Adipose tissue (tissue), 3 donors: ENCODE measurements around the gene CRACDL. TPM values are rescaled to one million over a fixed set of nuclear protein-coding genes. Genes with fewer than 3 reads are reported as not detected.

Experiments used
- H3K27ac ChIP-seq: one replicate; pipeline ENCODE4 v1.5.1; 2013; ENCODE audit warnings: low read depth, low read length
- WGBS, 3 donors: extraction: QIAGEN DNeasy Blood & Tissue Kit; methylation state at CpG; one replicate each; pipeline ENCODE4 v1.1.7; 2013; 5-methylcytosine and 5-hydroxymethylcytosine counted together
- polyA plus RNA-seq, 3 donors: library from polyadenylated mRNA; stranded (reverse); fragments of 200-250 nt; gene quantifications; one replicate each; pipeline ENCODE4 v1.2.3, GENCODE V29; 2013
- donor health status: healthy with polysubstance abuse.
- donor health status: Bipolar disorder and iron deficiency.
- donor health status: healthy.

Gene CRACDL
- polyA plus RNA-seq, 3 donors: 2.0 to 4.5 (median 3.6) TPM

DNA sequence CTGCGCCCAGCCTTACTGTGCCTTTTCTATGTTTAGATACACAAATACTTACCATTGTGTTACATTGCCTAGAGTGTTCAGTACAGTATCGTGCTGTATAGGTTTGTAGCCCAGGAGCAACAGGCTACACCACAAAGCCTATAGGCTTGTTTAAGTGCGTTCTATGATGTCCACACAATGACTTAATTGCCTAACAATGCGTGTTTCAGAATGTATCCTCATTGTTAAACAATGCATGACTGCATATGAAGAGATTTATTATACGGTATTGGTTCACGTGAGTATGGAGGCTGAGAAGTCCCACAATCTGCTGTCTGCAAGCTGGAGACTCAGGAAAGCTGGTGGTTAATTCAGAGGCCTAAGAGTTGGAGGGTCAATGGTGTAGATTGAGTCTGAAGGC, 158.9 kb downstream of the CRACDL start:
- 91 to 97% (median 93%) methylated on average over 6 of the region's 6 CpGs for WGBS, 3 donors
- H3K27ac ChIP-seq: no peak overlapping the region

DNA sequence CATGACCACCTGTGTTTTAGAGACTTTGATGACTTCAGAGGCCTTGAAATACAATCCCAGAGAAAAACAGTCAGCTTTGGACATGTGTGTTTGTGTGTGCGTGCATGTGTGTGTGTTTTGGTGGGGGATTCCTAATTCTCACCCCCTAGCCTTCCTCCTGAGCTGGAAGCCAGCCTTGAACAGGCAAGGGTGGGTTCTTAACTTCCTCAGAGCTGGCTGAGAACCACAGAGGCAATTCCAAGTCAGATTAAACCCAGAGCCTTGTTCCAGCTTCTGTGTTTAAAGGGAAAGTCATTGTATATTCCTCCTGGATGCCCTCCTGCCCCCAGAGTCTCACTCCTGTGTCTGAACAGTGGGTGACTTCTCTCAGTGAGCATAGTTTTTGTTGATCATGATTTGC, 159.9 kb downstream of the CRACDL start:
- no peak overlapping the region for H3K27ac ChIP-seq
- WGBS, 3 donors: 87 to 89% (median 89%) methylated on average over 1 of the region's 1 CpG

DNA sequence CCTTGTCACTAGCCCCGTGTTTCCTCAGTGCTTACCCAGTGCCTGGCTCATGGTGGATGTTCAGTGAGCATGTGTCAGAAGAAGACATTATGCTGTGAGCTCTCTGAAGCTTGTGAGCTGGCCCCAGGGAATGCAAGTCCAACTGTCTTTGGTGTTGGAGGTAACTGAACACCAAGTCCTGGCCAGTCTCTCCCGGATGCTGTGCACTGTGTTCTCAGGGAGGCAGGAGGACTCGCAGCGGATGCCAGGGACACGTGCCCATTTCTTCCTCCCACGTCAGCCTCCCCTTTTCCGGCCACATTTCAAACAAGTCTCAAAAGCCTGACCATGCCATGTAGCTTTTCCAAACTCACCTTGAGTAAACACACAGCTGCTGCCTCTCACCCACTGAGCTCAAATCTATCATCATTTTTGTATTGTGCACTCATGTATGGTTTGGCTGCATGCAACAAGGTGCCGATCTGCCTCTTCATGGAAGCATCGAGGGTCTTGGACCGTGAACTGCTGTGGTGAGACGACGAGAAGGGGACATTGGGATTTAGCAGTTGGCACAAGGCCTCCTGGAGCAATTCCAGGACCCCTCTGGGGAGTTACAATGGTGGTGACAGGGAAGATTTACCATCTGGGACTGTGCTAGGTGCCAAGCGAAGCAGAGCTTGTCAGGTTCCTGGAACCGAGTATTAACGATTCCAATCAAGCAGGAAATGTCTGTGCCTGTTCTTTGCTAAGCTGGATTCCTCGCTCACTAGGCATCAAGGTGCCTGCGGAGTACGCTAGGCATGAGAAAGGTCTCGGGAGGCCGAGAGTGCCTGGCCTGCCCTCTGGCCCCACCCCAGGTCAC, 160.7 kb downstream of the CRACDL start:
- H3K27ac ChIP-seq: no peak overlapping the region
- 77 to 86% (median 84%) methylated on average over 20 of the region's 20 CpGs for WGBS, 3 donors

DNA sequence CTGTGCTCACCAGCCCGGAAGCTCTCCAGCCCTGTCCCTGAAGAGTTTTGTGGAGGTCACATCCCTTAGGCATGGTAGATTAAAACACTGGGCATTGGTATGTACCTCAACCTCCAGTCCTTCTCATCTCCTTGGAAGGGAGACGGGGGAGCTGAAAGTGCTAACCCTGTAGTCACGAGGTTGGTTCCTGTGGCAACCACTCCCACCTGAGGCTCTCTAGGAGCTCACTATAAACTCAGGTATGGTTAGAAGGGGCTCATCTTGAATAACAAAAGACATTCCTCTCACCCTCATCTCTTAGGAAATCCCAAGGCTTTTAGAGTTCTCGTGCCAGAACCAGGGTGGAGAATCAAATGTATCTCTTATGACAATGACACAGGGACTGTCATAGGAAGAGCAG, 162.1 kb downstream of the CRACDL start:
- no peak overlapping the region for H3K27ac ChIP-seq
- WGBS, 3 donors: 94 to 97% (median 95%) methylated on average over 4 of the region's 4 CpGs

DNA sequence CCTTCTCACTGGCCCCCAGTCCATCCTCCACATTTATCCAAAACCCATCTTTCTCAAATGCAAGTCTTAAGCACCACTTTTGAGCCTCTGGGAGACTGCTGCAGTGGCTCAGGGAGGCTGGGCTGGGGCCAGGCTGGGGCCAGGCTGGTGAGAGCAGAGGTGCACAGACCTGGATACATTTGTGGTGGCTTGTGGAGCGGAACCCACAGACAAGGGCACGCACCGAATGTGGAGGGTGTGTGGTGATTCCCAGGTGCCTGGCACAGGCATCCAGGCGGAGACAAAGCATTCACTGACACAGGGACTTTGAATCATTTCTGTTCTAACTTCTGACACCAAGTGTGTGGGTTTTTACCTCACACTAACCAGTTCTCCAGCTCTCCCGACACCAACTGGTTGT, 162.9 kb downstream of the CRACDL start:
- H3K27ac ChIP-seq: no peak overlapping the region
- 81 to 96% (median 88%) methylated on average over 5 of the region's 5 CpGs for WGBS, 3 donors

DNA sequence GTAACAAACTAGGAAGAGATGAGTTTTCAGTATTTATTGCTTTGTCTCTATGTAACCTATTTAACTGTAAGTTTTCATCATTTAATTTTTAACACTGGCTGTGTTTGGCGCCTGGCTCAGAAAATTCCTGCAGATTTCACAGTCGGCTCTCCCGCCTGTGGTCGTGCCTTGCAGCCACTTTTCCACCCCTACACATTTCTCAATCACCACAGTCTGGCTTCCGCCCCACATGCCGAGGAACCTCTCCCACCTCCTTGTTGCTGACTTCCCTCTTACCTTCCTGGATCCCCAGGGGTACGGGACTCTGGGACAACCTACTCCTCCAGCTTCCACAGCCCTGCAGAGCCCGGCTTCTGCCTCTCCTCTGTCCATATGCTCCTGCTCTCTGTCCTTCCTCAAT, 163.5 kb downstream of the CRACDL start:
- H3K27ac ChIP-seq: no peak overlapping the region
- WGBS, 3 donors: 39 to 87% (median 40%) methylated on average over 8 of the region's 8 CpGs

DNA sequence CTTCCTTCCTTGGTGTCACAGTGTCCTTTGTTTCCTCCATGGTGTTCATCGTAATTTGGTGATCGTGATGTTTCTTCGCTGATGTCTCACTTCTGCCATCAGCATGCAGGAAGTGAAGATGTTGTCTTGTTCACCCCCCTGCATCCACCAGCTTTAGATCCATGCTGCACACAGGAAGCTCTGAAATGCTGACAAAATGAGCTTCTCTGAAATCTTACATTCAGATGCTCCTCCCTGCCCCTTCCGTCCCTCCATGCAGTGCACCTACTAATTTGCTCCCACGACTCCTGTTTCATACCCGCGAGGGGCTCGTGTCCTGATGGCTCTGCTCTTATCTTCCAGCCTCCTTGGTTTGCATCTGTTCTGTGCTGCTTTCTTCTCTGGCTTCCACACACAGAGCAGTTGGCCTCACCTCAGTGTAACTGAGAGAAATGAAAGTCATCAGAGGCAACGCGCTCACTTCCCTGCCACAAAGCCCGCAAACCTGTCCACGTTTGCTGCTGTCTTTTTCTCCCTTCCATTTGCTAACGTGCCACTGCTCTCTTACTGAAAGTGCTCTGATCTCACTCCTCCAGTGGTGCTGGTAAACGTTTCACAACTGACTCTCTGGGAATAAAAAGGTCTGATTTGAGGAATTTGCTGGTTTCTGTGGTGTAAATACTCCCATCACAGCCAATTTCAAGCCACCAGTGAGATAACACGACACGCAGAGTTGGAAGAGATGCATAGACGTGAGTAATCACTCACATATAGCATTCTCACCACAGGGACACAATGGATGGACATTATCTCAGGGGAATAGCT, 164.1 kb downstream of the CRACDL start:
- no peak overlapping the region for H3K27ac ChIP-seq
- 31 to 63% (median 38%) methylated on average over 17 of the region's 17 CpGs for WGBS, 3 donors

DNA sequence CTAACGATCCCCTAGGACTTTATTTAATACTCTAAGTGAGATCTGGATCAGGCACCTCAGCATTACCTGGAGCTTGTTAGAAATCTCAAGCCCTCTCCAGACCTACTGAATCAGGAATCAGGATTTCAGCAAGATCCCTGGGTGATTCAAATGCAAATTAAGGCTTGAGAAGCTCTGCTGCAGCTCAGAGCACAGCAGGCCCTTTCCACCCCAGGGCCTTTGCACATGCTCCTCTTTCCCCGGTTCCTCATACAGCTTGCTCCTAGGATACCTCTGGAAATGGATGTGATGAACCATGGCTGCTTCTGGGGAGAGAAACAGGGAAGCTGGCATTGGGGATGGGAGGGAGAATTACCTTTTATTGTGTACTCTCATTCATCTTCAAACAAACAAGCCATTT, 164.8 kb downstream of the CRACDL start:
- 85 to 91% (median 86%) methylated on average over 2 of the region's 2 CpGs for WGBS, 3 donors
- H3K27ac ChIP-seq: no peak overlapping the region

DNA sequence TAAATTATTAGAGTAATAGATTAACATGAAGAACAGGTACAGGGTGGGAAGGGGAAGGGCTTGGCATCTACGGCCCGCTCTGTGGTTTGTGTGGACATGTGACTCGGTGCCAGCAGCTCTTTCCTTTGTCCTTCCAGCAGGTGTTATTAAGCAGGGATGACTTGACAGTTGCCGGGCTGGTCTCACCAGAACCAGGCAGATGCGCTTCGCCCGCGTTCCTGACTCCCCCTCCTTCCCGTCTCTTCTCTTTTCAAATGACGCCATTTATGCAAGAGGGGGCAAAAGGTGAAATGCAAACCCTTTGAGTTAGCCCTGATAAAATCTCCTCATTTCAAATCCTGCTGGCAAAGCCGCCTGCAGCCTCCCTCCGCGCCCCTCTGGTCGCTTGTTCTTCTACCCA, 166.2 kb downstream of the CRACDL start:
- H3K27ac ChIP-seq: no peak overlapping the region
- WGBS, 3 donors: 46 to 78% (median 54%) methylated on average over 14 of the region's 14 CpGs

DNA sequence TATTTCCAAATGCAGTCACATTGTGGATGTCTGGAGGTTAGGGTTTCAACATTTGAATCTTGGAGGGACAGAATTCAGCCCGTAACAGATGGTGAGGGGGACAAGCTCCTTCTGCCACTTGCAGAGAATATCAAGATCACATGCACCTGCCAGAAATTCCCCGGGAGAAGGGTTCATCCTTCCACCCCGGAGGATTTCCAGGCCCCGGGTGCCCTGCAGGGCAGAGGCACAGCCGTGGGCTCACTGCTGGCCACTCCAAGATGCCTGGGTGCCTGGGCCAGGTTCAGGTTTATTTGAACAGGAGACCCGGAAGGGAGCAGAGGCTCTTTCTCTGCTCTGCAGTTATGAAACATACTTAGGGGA, 166.9 kb downstream of the CRACDL start:
- WGBS, 3 donors: 77 to 87% (median 85%) methylated on average over 6 of the region's 6 CpGs
- no peak overlapping the region for H3K27ac ChIP-seq

DNA sequence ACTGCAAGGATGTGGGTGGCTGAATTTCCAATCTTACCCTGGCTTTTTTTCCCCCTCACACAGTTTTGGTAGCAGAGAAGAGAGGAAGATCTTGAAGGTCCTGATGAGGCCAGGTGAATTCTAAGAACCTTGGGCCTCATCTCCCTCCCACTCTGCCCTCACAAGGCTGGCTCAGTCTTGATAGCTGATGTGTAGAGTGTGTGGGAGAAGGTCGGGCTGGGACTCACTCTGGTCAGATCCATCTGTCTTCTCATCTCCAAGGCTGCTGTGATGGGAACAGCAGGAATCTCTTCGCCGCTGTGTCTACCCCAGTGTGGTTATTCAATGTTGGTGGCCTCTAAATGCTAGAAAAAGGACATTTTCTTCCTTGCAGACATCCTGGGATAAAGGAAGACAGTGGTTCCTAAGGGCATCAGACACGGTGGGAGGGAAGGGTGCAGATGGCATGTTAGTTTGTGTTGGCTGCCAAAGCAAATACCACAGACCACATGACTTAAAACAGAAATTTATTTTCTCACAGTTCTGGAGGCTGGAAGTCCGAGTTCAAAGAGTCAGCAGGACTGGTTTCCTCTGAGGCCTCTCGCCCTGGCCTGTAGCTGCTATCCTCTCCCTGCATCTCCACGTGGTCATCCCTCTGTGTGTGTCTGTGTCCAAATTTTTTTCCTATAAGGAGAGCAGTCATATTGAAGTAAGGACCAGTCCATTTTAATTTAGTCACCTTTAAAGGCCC, 167.5 kb downstream of the CRACDL start:
- 49 to 55% (median 52%) methylated on average over 7 of the region's 7 CpGs for WGBS, 3 donors
- H3K27ac ChIP-seq: no peak overlapping the region

DNA sequence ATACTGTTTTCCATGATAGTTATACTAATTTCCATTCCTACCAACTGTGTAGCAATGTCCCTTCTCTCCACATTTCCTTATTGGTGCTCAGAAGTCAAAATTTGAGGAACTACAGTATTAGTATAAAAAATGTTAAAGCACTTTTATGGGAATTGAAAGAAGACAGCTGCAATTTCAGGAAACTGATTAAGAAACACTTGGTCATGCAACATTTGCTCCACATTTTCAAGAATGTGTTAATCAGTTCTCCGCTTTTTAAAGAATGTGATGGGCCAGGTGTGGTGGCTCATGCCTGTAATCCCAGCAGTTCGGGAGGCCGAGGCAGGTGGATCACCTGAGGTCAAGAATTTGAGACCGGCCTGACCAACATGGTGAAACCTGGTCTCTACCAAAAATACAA, 171.5 kb downstream of the CRACDL start:
- no peak overlapping the region for H3K27ac ChIP-seq
- 67 to 88% (median 70%) methylated on average over 4 of the region's 4 CpGs for WGBS, 3 donors

DNA sequence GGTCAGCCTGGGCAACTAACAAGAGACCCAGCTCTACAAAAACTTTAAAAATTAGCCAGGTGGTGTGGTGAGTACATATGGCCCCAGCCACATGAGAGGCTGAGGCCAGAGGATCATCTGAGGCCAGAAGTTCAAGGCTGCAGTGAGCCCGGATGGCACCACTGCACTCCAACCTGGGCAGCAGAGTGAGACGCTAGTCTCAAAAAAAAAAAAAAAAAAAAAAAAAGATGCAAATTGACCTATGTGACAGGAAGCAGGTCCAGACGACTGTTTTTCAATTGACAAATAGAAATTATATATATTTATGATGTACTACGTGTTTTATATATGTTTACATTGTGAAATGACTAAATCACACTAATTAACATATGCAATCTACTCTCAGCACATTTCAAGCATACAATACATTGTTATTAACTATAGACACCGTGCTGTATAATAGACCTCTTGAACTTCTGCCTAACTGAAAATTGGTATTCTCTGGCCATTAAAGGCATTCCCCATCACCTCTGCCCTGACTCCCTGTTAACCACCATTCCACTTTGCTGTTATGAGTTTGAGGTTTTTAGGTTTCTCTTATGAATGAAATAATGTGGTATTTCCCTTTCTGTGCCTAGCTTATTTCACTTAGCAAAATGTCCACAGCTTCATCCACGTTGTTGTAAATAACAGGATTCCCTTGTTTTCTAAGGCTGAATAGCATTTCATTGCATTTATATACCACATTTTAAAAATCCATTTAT, 172.6 kb downstream of the CRACDL start:
- H3K27ac ChIP-seq: no peak overlapping the region
- 69 to 84% (median 71%) methylated on average over 6 of the region's 6 CpGs for WGBS, 3 donors

DNA sequence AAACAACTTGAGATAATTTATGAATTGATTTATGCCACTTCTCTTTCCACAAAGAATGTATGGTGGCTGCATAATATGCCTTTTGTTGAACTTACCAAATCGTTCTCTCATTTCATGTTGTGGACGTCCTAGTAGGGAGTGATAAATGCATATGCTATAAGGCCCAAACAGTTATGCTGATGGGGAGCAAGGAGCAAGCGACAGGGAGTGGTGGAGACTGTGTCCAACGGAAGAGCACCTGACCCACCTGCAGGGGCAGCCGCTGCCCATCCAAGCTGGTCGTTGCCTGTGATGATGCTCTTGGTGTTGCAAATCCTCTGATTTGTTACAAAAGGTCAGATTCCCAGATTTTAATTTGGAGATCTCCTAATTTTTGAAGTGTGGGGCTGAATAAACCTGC, 174.1 kb downstream of the CRACDL start:
- H3K27ac ChIP-seq: no peak overlapping the region
- 82 to 89% (median 87%) methylated on average over 6 of the region's 6 CpGs for WGBS, 3 donors

DNA sequence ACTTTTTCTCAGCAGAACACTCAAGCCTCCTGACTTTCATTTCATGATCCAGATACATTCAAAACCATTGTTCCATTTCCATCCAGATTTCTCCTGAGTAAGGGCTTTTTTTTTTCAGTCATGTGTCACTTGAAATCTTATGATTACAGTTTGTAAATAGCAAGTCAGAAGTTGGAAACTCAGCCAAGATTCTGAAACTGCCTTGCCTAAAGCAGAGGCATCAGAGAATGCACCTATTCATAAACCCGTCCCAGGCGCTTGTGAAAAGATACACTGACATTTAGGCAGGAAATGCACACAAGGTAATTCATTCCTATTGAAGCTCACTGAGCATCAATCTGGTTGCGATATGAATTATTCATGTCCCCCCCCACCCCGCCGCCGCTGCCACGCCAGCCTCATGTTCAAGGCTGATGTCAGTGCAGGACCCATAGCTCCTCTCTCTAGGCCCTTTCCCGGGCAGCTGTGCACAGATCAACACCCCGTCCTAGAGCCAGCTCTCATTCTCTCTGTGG, 174.7 kb downstream of the CRACDL start:
- no peak overlapping the region for H3K27ac ChIP-seq
- WGBS, 3 donors: 35 to 78% (median 76%) methylated on average over 9 of the region's 9 CpGs

DNA sequence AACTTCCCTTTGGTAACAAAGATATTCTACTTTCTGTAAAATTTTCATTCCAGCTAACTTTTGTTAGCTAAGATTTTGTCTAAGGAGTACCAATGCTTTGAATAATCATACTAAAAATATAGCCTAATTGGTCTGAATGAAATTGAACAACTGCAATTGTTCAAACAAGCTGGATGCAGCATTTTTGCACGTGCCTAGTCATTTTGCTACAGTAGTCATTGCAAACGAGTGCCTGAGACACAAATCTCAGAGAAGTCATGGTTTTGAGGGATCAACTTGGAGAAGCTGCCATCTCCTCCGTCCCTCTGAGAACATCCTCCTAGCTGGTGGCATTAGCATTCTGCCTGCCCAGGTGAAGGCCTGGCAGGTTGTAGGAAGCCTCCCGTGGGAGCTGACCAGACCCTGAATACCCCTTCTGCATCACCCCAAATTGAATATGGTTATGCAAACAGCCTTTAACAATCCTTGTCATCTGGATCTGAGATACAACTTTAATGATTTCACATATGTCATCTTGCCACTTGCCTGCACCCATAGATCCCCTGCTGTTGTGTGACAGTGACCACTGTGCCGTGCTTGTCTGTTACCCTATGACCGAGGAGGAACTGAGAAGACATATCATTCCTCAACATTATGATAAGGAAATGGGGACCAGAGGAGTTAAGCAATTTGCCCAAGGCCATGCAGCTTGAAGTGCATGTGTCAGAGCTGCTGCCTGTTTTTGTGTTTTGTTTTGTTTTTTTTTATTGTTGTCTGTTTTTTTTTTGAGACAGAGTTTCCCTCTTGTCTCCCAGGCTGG, 176.0 kb downstream of the CRACDL start:
- WGBS, 3 donors: 56 to 81% (median 60%) methylated on average over 6 of the region's 6 CpGs
- no peak overlapping the region for H3K27ac ChIP-seq

DNA sequence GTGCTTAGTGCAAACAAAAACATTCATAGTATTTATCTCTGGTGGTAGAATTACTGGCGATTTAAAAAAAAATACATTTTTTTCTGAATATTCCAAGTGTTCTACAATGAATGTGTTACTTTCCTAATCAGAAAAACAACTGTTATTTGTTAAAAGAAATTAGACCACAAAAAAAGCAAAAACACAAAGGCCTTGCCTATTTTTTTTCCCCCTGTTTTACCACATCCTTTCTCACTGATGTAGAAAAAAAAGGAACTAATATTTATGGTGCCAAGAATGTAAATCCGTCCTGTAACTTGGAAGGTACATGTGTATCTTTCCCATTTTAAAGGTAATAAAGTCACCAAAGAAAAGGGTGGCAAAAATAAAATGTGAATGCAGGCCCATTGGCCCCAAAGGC, 176.7 kb downstream of the CRACDL start:
- WGBS, 3 donors: 36 to 83% (median 47%) methylated on average over 2 of the region's 2 CpGs
- no peak overlapping the region for H3K27ac ChIP-seq
